Testis (tissue), 3 donors: ENCODE measurements around the gene ARVCF. TPM values are rescaled to one million over a fixed set of nuclear protein-coding genes. Genes with fewer than 3 reads are reported as not detected.

ENCODE experiments used
- DNase-seq: peaks from one replicate; pipeline ENCODE4 v3.0.0-alpha.2; 2019
- H3K27ac ChIP-seq, 2 donors: fragments of 200-600 bp; sonication (generic); one replicate each; pipeline ENCODE4 v1.5.1; 2019
- H3K27me3 ChIP-seq: fragments of 200-600 bp; sonication (generic); one replicate; pipeline ENCODE4 v1.5.1; 2019
- H3K36me3 ChIP-seq: fragments of 200-600 bp; sonication (generic); one replicate; pipeline ENCODE4 v1.5.1; 2017; ENCODE audit warnings: low read depth; ENCODE audit errors: missing control alignments
- H3K4me1 ChIP-seq: fragments of 200-600 bp; sonication (generic); one replicate; pipeline ENCODE4 v1.5.1; 2019
- H3K4me3 ChIP-seq, 2 donors: fragments of 200-600 bp; sonication (generic); one replicate each; pipeline ENCODE4 v1.5.1; 2017 to 2019
- H3K9me3 ChIP-seq: fragments of 200-600 bp; sonication (generic); one replicate; pipeline ENCODE4 v1.5.1; 2017
- POLR2A ChIP-seq: fragments of 450-650 bp; IDR thresholded peaks from one replicate; pipeline ENCODE4 v1.6.1; 2017; ENCODE audit warnings: antibody characterized with exemption, mild to moderate bottlenecking, moderate library complexity
- WGBS, 2 donors: methylation state at CpG; one replicate each; pipeline ENCODE4 v1.1.5; 2018; 5-methylcytosine and 5-hydroxymethylcytosine counted together
- intact Hi-C: fragments of 100-400 bp; cut with DNase I; formaldehyde crosslinking; loops from one replicate; pipeline ENCODE4 v1.15.1; 2023; ENCODE audit warnings: low total_unique reads
- polyA plus RNA-seq: library from polyadenylated mRNA; stranded (reverse); fragments of 350-450 nt; fragmentation: Illumina TruSeq; extraction: RNeasy Lipid Tissue Mini Kit (QIAGEN cat#74804); gene quantifications from one replicate; pipeline ENCODE4 v1.2.3, GENCODE V29; 2014; ENCODE audit warnings: low read depth, low replicate concordance; ENCODE audit not compliant: insufficient read depth
- total RNA-seq, 2 donors: library from RNA; depleted of rRNA; stranded (reverse); fragments of >200 nt; gene quantifications; one replicate each; pipeline ENCODE4 v1.2.3, GENCODE V29; 2016
- TF ChIP-seq, protein P1 (sequence below), 3 experiments: fragments of 450-650 bp in 2 of 3; fragments of 200-600 bp in 1 of 3; sonication (generic) in 1 of 3; IDR thresholded peaks; one replicate each; pipeline ENCODE4 v1.5.1; 2016 to 2019; ENCODE audit warnings: antibody characterized with exemption in 3 of 3, mild to moderate bottlenecking in 2 of 3, moderate library complexity in 1 of 3

ARVCF gene
- total and polyA plus RNA-seq, 3 donors from 2014 or later = 21.1 to 57.7 (median 43.2) TPM

DNA sequence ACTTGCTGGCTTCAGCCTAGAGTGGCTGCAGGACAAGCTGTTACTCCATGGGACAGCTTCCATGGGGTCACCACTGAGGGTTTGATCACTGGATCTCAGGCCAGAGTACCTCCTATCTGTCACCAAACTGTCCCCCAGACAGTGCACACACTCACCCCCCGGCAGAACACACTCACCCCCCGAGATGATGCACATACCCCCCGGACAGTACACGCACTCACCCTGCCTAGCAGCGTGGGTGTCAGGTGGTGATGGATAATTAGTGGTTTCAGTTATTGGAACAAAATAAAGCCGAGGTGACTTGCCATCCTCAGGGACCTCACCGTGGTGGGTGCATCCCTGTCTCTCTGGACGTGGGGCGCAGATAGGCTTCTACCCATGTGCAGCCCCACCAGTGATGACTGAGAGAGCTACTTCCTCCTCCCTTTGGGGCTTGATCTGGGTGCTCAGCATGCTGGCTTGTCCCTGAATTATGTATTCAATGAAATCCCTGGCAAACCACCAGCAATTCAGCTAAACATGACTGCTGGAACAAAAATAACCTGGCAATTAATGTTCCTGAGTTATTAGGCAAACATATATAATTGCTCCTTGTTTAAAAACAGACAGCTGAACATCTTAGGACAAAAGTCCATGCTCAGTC lies 23.2 kb upstream of the ARVCF start:
- intact Hi-C loops = no loop called here
- Histone ChIP-seq H3K4me1 (no peaks in the 10 kb centered on the region), H3K4me3 (no peak overlapping the region), H3K27ac (no peak overlapping the region), H3K36me3 (no peaks in the 10 kb centered on the region), H3K9me3 (no peaks in the 10 kb centered on the region), H3K27me3 (no peaks in the 10 kb centered on the region)
- 87 to 93% methylated on average over 8 to 9 of the region's 9 CpGs for WGBS, 2 donors
- TF ChIP-seq POLR2A = no peak
- TF ChIP-seq, protein P1, sequence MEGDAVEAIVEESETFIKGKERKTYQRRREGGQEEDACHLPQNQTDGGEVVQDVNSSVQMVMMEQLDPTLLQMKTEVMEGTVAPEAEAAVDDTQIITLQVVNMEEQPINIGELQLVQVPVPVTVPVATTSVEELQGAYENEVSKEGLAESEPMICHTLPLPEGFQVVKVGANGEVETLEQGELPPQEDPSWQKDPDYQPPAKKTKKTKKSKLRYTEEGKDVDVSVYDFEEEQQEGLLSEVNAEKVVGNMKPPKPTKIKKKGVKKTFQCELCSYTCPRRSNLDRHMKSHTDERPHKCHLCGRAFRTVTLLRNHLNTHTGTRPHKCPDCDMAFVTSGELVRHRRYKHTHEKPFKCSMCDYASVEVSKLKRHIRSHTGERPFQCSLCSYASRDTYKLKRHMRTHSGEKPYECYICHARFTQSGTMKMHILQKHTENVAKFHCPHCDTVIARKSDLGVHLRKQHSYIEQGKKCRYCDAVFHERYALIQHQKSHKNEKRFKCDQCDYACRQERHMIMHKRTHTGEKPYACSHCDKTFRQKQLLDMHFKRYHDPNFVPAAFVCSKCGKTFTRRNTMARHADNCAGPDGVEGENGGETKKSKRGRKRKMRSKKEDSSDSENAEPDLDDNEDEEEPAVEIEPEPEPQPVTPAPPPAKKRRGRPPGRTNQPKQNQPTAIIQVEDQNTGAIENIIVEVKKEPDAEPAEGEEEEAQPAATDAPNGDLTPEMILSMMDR (IDR thresholded peaks at IDR 0.05) = no peak
- DNase-seq = no peak

DNA sequence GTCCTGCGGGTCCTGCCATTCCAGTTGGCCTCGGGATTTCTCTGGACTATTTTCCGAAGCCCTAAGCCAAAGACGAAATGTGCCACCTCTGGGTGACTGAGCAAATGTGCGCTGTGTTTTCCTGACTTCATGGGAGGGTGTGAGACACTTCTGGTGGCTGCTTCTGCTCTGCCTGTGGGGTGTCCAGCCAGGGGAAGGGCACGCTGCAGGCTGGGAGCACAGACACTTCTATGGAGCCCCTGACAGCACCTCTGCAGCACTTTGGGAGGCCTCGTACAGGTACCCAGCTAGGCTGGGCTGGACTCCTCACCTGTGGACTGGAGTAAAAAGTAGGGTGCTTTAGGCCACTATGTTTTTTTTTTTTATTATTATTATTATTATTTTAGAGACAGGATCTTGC lies 22.0 kb upstream of the ARVCF start:
- intact Hi-C loops = no loop called here
- no peaks in the 10 kb centered on the region for H3K36me3 ChIP-seq
- no peak for DNase-seq
- H3K4me3 ChIP-seq = no peak overlapping the region
- H3K27me3 ChIP-seq = no peaks in the 10 kb centered on the region
- peaks cover 2% of the 10 kb centered on the region for H3K4me1 ChIP-seq
- no peak overlapping the region for H3K27ac ChIP-seq
- no peaks in the 10 kb centered on the region for H3K9me3 ChIP-seq
- WGBS, 2 donors = 90 to 95% methylated on average over 7 of the region's 7 CpGs
- TF ChIP-seq POLR2A = no peak
- TF ChIP-seq, protein P1 (IDR thresholded peaks at IDR 0.05) = no peak

DNA sequence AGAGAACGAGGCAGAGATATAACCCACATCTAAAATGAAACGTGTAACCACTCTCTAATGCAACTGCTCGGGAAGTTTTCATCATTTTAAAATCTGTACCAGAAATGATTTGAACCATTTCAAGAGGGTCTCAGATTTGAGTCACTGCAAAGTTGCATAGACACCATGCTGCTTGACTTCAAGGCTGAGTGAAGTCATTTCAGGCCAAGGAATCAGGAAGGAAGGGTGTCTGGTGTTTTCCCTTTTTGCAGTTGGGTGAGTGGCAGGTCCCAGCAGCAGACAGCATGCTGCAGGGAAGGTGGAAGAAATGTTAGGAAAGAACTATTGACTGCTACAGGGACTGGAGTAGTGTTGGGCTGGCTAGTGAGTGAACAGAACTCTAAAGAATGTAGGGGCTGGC lies 20.8 kb upstream of the ARVCF start:
- no peaks in the 10 kb centered on the region for H3K9me3 ChIP-seq
- 89 to 91% methylated on average over 3 of the region's 3 CpGs for WGBS, 2 donors
- H3K4me3 ChIP-seq = no peak overlapping the region
- no peak for DNase-seq
- H3K4me1 ChIP-seq = peaks cover 10% of the 10 kb centered on the region
- no peak overlapping the region for H3K27ac ChIP-seq
- H3K27me3 ChIP-seq = no peaks in the 10 kb centered on the region
- intact Hi-C loops = no loop called here
- TF ChIP-seq POLR2A = no peak
- TF ChIP-seq, protein P1 (IDR thresholded peaks at IDR 0.05) = no peak
- H3K36me3 ChIP-seq = no peaks in the 10 kb centered on the region

DNA sequence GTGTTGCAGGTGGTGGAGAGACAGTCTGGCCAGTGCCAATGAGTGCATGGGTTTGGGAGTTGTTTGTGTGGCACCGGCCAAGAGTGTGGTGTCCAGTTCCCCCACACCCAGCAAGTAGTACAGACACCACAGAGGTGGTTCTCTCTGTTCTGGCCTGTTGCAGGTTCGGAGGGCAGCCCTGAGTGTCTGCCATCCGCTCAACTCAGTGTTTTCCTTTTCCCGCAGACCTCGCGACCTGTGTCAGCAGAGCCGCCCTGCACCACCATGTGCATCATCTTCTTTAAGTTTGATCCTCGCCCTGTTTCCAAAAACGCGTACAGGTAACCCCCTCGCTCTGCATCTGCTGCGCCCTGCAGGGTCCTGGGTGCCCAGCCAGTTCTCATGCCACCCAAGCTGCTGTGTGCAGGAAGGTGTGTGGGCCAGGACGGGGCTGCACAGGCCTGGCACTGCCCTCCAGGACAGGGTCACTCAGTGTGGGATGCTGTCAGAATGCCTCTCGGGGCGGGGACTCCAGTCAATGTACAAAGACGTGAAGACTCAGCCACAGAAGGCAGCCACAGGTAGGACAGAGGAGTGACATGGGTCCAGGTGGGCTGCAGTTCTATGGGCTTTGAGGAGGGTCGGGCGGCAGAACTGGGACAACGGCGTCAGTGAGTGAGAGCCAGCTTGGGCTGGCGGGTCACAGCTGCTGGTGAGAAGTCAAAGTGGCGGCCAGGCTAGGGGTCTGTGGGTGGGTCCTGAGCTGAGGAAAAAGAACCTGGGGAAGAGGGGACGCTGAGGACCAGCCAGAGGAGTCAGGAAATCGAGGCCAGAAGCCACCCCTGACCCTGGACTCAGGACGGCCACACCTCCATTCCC lies 20.1 kb upstream of the ARVCF start:
- H3K27ac ChIP-seq = no peak overlapping the region
- TF ChIP-seq, protein P1 (IDR thresholded peaks at IDR 0.05) = no peak
- no peak for TF ChIP-seq POLR2A
- no peak for DNase-seq
- intact Hi-C loops = no loop called here
- H3K4me1 ChIP-seq = peaks cover 10% of the 10 kb centered on the region
- no peaks in the 10 kb centered on the region for H3K27me3 ChIP-seq
- no peaks in the 10 kb centered on the region for H3K9me3 ChIP-seq
- no peak overlapping the region for H3K4me3 ChIP-seq
- no peaks in the 10 kb centered on the region for H3K36me3 ChIP-seq
- 95% methylated on average over 22 to 25 of the region's 25 CpGs for WGBS, 2 donors
